Effector CD8-positive, alpha-beta T cell (primary cell): ENCODE measurements around the gene OCA2.
"Not testable (repeated sequence)": the region's sequence is repeated elsewhere in the genome, so short reads cannot be mapped to it uniquely, and the experiment has no call there.

Experiments
- DNase-seq: peaks from one replicate; lab custom pipeline; 2025; lab: John Stamatoyannopoulos, UW

Gene OCA2

DNA sequence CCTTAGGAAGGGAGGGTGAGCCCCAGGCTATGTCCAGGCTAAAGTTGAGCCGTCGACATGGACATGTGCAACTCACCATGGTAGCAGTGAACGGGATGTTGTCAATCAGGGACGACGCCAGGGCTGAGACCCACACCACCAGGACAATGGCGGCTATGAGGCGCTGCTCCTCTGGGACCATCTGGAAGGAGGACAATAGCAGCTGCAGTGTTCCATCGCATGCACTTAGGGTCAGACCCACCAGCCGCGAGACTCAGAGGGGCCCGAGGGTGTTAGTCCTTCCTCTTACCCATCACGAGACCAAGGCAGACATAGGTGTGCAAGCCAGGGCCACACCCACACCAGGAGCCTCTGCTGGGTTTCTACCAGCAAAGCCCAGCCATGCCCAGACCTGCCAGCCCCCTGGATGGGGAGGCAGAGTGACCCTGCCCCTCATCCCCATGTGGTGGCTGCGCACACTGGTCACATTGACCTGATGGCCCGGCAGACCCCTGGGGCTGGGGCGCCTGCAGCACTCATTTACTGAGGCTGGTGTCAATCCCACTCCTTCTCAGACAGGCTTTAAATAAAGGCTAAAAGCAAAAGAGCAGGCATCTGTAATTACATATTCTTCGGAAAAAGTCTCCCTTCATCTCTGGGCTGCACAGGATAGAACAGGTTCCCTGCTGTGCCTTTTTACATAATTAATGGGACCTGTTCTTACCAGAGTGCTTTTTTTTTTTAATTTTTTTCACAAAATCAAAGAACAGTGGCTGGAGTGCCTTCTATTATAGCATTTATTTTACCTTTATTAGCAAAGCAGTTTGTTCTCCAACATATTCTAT, 227.8 kb downstream of the OCA2 start:
- no peak for DNase-seq

DNA sequence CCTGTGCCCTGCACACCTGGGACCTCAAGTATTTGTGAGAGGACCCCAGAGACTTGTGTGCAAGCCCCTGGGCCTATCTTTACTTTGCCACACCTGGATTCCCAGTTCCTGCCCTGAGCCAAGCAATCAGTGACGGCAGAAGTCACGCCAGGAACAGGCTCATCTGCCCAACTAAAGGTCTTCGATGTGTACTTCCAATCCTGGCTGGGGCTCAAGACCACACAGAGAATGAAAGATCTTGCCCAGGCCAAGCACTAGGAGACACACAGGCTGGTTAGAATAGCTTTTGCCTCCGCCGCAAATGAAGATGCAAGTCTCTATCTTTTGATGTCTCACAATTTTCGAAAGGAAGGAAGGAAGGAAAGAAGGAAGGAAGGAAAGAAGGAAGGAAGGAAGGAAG, 228.8 kb downstream of the OCA2 start:
- no peak for DNase-seq

DNA sequence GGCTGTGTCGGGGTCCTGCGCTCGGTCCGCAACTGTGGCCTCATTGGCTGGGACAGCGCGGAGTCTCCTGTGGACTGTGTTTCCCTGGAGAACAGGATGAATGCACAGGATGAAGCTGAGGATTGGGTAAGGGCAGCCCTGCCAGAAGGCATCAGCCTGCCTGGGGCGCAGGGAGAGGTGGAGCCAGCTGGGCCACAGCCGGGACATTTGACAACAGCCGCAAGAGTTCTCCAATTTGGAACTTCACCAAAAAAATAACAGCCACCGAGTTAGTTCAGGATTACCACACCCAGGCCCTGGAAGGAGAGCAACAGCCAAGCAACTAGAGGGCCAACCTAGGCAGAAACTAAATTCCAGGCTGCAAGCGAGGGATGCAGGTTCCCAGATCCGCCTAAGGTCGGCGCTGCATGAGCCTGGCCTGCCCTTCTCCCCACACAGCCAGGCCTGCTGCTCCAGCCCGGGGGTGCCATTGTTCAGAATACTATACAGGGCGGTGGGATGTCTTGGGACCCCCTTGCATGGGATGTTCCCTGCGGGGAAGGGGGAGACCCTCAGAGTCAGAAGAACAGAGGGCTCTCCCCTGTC, 229.3 kb downstream of the OCA2 start:
- no peak for DNase-seq

DNA sequence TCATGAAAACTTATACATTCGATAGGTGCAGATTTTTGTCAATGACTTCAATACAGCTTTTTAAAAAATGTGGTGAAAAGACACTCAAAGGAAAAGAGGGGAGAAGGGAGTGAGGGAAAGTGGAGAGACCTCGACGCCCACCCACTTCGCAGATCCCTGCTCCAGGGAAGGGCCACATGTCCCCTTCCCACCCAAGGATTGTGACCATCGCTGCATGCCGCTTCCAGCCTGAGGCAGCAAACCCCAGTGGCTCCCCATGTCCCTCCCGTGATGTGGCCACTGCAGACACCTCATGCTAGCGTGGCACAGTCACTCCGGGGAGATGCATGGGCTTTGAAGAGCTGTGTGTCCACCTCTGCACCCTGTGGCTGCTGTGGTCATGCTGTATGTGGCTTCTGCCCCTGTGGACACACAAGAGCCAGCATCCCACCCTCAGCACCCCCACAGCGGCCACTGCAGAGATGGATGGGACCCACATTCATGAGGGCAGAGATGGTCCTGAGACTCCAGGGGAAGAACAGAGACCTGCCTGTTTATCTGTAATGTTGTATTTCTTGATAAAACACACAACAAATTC, 230.2 kb downstream of the OCA2 start:
- DNase-seq: no peak

DNA sequence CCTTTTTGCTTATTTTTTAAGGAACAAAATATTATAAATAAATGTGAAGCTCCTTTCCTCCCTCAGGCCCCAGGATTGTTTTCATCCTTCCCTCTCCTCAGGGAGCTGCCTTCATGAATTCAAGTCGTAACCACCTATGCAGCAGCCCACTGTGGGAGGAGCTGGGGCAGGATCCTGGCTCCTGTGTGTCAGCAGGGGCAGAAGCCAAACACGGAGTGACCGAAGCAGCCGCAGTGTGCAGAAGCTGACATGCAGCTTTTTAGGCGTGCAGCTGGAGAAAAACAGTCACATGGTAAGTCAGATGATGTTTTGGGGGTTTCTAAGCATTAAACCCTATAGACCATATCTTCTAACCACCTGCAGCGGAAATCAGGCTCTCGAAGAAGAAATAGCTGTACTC, 231.3 kb downstream of the OCA2 start:
- DNase-seq: no peak

DNA sequence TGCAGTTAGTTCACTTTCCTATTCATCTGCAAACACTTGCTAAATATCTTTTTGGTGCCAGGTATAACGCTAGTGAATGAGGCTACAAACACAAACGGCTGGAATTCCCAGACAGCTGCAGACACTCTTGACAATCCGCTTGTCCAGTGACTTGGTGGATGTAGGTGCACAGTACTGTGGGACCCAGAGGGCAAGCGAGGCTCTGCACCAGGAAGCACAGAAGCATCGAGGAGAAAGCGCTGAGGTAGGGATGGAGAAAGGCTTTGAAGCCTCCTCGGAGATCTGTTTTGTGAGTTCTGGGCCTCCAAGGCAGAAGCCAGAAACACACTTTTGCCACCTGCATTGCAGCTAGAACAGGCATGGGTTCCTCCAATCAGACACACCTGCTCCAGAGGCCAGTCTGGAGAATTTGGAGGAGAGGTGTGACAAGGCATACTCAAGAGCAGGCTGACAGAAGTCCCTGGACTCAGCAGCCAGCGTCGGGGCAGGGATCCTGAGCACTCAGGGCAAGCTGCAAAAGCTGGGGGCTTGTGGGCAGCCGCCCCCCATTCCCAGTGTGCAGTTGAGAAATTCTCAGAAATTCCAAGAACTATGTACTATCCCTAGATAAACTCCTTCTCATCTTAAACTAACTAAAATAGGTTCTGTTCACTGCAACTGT, 232.5 kb downstream of the OCA2 start:
- no peak for DNase-seq

DNA sequence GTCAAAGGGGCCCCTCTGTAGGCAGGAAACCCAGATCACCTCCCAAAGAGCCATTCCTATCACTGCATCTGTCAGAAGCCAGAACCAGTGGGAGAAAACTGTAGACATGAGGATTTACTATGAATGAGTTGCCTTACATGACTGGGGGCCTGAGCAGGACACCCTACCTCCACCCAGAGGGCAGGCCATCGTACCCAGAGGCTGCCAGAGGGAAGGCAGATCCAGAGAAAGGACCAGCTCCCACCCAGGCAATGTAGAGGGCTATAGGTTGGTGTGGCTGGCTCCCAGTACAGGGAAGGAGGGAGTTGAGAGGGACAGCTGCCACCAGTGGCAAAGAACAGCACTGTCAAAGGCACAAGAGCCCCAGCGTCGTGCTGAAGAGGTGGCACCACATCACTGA, 233.2 kb downstream of the OCA2 start:
- DNase-seq: no peak

DNA sequence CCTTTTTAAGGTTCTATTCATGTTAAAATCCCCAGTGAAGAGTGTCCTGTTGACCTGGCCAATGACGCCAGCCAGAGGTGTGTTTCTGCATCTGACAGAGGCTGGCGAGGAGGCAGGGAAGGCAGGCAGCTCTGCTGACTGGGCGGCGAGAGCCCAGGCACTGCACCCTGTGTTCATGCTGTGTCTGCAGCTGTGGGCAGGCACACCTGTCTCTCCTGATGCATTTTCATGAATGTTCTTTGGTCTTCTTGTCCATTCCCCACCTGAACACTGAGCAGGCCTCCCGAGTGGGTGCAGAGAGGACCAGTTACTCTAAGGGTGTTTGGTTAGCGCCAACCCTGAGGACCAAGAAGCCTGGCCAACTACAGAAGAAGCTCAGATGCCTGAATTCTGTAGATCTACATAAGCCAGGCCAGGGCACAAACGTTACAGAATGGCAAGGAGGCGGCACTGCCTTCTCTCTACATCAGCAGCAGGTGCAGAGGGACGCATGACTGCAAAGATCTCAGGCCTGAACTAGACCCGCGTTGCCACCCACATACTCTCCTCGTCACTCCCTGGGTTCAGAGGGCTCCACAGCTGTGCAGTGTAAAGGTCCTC, 233.7 kb downstream of the OCA2 start:
- DNase-seq: no peak

DNA sequence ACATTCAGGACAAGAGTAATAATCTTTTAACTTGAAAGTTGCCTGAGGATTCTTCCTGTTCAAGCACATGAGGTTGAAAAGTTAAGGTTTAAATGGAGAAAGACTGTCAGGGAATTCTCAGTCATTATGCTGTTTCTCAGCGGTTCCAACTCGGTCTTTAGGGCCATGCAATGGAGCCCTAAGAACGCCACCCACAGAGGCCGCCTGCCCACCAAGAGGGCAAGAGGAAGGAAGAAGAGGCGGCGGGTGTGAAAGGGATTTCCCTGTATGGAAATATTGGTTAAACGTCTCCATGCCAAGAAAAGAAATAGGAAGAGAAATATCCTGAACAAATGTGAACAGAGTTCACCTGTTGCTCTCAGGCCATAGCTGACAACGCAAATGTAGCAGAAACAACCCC, 234.4 kb downstream of the OCA2 start:
- DNase-seq: no peak

DNA sequence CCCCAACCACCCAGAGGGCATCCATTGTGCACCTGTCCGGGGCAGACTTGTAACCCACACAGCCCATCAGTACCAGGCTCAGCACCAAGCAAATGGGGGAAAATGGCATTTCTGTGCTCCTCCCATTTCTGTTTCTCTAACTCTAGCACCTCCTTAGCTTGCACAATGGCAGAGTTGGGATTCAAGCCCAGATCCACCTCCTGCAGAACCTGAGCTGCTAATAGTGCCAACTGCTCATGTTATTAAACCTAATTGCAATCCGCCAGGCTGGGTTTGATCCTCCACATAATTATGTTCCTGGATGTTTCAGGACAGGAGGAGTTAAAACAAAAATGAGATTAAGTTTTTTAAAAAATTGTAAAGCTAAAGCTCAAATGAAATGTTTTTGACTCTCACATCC, 235.0 kb downstream of the OCA2 start:
- DNase-seq: no peak

DNA sequence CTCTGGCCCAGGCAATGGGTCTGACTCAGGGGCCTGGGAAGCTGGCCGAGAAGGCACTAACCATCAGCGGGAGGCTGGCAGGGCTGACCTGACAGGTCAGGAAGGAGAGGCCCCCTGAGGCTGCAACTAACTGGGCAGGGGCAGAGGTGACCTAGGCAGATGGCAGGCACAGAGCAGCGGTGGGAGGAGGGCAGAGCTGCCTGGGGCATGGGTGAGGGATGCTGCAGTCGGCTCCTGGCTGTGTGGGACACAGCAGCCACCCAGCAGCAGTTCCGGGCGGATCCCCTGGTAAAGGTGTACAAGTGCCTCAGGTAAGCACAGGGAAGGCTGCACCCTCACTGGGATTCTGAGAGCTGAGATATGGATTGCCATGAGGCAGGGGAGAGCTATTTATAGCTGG, 236.1 kb downstream of the OCA2 start:
- DNase-seq: no peak

DNA sequence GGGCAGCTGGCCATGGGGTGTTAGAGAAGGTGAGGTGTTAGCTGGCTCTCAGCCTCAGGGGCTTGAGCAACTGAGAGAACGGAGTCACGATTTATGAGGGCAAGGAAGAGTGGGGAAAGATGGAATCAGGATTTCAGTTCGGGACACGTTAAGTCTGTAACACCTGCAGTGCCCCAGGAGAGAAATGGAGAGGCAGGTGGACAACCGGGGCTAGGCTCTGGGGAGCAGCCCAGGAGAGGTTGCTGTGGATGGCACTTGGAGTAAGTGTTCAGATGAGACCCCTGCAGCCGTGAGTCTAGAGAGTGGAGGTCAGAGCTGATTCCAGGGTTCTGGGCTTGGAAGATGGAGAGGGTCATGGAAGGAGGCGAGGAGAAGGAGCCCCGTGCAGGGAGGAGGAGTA, 237.9 kb downstream of the OCA2 start:
- no peak for DNase-seq

DNA sequence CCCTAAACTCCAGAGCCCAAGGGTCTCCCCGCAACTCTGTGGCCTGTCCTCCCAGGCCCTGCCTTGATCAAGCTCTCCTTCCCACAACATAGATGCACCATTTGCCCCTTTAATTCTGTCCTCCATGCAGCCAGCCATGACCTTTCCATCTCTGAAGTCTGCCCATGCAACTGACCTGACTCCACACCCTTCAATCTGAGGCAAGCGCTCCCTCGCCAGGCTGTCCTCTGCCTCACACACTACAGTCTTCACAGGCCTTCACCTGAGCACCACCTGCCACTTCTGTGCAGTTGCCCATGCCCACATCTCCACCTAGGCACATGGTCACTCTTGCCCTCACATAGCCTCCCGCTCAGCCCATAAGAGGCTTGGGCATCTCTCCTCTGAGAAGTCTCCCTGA, 244.0 kb downstream of the OCA2 start:
- no peak for DNase-seq

DNA sequence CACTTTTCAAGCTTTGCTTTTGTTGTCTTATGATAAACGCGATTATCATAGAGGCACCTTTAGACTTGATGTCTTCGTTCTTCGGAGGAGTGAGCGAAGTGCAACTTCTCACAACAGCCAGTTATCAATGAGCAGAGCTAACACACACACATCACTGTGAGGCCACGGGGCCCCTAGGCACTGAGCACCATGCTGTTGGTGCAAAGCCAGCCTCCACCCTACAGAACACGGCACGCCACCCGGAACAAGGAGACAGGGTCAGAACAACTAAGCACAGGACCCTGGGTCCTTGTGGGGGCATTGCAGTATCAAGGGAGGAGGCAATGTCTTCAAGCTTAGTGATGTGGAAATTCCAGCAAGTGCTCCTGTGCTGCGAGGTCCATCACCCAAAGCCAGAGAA, 244.5 kb downstream of the OCA2 start:
- no peak for DNase-seq

DNA sequence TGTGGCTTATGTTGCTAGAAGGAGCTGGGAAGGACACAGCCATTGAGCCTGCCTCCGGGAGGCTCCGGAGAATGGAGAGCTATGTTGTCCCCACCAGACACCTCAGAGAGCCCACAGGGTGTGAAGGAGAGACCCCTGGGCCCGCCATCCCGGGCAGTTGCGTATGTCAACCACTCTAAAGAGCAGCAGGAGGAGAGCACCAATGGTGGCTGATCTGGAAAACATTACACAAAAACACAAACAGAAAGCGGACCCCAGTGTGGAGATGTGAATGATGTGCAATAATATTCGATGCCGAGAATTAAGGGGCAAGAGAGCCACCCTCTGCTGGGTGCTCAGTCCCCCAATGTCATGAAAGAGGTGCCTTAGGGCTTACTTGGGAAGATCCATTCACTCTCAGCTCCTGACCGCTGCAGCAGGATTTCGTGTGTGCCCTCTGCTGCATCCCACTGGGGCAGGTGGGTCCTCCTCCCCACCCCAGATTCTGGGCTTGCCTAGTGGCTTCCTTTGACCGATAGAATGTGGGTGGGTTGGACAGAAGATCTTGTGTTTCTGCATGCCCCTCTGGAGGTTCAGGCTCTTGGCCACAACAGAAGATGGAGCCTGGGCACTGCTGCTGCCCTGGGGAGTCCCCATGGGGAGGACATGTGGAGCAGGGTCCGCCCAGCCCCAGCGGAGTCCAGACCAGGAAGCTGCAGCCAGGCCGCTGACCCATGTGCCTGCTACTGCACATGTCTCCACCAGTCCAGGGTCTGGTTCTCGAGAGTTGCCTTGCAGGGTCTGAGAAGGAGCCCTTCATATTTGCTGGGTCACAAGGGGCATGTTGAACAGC, 245.3 kb downstream of the OCA2 start:
- no peak for DNase-seq

DNA sequence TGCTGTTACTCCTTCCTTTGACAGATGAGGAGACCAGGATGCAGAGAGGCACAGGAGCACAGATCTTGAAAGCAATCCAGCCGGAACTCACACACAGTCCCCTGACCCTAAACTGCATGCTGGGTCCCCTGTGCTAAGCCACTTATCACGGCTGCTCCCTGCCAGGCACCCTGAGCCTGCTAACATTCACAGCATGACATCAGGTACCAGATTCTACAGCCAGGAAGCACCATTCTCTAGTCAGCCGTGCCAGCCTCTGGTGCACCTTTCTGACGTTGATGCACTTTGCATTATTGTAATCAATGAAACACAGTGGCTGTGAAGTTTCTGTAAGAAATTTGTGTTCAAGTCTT, 247.3 kb downstream of the OCA2 start:
- no peak for DNase-seq

DNA sequence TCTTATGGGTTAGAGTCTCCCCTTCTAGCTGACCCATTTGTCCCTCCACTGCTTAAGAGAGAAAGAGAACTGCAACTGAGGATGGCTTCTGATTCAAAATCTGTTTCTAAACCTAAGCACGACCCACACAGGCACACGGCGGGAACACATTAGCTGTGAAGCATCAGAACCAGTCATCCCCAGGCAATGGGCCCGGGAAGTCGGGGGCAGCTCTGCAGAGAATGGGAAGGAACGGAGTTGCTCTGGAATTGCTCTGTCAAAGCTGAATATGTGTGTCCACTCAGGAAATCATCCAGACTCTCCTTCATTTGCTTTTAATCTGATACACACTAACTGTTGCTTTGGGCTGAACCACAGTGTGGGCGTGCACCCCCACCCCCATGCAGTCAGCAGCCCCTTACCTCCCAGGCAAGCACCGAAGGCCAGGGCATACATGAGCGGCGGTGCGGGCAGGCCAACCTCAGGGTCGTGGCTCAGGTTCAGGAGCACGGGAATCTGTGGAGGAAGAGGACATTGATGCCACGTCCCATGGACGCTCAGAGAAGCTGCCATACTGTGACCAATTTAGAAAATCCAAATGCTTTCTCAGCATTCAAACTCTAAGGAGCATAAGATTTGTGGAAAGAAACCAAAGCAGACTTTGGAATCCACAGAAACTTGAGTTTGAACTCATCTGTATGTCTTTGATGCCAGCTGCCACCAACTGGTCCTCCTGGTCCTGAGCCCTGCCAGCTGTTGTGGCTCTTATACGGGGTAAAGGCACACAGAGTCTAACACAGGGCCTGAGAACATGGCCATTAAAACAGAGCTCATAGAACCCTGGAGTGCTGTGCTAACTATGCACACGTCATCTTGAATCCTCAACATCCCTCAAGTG, 247.9 kb downstream of the OCA2 start:
- DNase-seq: no peak

DNA sequence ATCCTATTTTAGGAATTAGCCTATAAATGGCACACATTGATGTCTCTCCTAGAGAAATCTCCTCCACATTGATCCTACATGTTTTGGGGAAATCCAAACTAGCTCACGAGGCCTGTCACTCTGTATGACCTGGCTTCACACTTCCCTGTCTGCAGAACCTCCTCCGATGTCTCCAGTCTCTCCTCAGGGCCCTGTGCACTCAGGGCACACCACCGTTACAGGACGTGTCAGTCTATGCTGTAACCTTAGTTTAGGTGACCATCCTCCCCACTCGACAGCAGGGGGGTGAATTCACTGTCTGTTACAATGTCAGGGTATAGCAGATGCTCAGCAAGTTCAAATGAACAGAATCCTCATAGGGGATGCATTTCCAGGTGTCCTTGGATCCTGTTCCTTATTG, 249.1 kb downstream of the OCA2 start:
- no peak for DNase-seq

DNA sequence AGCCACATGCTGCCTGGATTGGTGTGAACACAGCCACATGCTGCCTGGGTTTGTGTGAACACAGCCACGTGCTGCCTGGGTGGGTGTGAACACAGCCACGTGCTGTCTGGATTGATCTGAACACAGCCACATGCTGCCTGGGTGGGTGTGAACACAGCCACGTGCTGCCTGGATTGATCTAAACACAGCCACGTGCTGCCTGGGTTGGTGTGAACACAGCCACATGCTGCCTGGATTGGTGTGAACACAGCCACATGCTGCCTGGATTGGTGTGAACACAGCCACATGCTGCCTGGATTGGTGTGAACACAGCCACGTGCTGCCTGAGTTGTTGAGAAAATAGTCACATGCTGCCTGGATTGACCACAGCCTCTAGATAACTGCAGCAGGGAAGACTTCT, 250.2 kb downstream of the OCA2 start:
- not testable (repeated sequence) for DNase-seq

DNA sequence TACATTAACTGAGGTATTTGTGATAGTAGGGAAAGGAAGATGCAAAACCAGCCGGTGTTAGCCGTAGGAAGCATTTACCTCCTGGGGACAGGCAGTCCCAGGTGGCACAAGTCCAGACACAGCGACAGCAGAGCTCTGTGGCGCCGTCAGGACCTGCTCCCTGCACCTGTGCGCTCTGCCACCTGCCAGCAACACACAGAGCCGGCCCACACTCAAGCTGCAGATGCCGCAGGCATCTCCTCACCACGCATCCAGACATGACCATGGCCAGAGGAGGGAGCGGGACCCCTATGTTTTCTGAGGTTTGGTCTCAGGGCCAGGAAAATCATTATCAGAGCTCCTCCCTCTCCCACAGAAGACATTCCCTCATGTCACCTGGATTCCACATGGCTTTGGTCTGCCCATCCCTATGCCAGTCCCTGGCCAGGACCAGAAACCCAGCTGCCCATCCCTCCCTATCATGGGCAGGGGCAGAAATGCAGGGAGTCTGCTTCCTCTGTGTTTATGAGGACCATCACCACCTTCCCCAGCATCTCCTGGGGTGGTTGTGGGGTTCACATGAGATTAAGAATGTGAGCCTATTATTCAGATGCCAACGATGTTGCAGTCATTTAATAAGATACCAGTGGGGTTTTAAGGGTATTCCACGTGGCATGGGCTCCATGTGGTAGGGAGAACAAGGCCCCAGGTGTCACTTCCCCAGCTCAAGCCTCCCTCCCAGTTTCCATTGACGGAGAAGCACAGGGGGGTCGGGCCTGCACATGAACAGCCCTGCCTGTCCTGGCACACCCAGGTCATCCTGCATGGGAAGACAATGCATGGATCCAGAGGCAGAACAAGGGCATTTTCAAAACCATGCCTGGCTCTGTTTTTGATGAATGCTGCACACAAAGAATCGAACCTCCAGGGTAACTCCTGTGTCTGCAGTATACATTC, 251.1 kb downstream of the OCA2 start:
- no peak for DNase-seq
